NCI-H1105 (cell line): ENCODE measurements around the gene NTSR1.

Experiments used
- DNase-seq: peaks from one replicate; lab custom pipeline; 2025; lab: John Stamatoyannopoulos, UW

The NTSR1 gene

GRCh38 chr20:62707921-62708521 is 615 bp upstream of the NTSR1 start:
- DNase-seq = peak; percentile 27

GRCh38 chr20:62709537-62709905 is 885 bp downstream of the NTSR1 start:
- no peak for DNase-seq

GRCh38 chr20:62710221-62710885 is 1.7 kb downstream of the NTSR1 start:
- no peak for DNase-seq

- DNase-seq = no peak
Measured at GRCh38 chr20:62710886-62711702, 2.5 kb downstream of the NTSR1 start.

- DNase-seq = peak; percentile 78
Measured at GRCh38 chr20:62711703-62712101, 3.1 kb downstream of the NTSR1 start.

- DNase-seq = no peak
Measured at GRCh38 chr20:62712606-62713005, 4.0 kb downstream of the NTSR1 start.

GRCh38 chr20:62714006-62714405 is 5.4 kb downstream of the NTSR1 start:
- DNase-seq = no peak

GRCh38 chr20:62714799-62715198 is 6.2 kb downstream of the NTSR1 start:
- no peak for DNase-seq

GRCh38 chr20:62715201-62715600 is 6.6 kb downstream of the NTSR1 start:
- DNase-seq = no peak

- DNase-seq = no peak
Measured at GRCh38 chr20:62716198-62716940, 7.7 kb downstream of the NTSR1 start.

- DNase-seq = no peak
Measured at GRCh38 chr20:62716941-62717310, 8.3 kb downstream of the NTSR1 start.

GRCh38 chr20:62717933-62718332 is 9.3 kb downstream of the NTSR1 start:
- DNase-seq = no peak

GRCh38 chr20:62718546-62718945 is 9.9 kb downstream of the NTSR1 start:
- DNase-seq = no peak

- no peak for DNase-seq
Measured at GRCh38 chr20:62719250-62719935, 10.8 kb downstream of the NTSR1 start.

GRCh38 chr20:62721511-62722370 is 13.1 kb downstream of the NTSR1 start:
- DNase-seq = no peak

- no peak for DNase-seq
Measured at GRCh38 chr20:62722627-62723026, 14.0 kb downstream of the NTSR1 start.

- DNase-seq = no peak
Measured at GRCh38 chr20:62723351-62723750, 14.7 kb downstream of the NTSR1 start.

GRCh38 chr20:62723768-62724450 is 15.3 kb downstream of the NTSR1 start:
- DNase-seq = no peak

GRCh38 chr20:62724692-62725595 is 16.3 kb downstream of the NTSR1 start:
- no peak for DNase-seq
